Activated CD4-positive, alpha-beta memory T cell treated with anti-CD3 and anti-CD28 coated beads for 36 hours (primary cell): ENCODE measurements around the gene SHISA6. TPM values are rescaled to one million over a fixed set of nuclear protein-coding genes. Genes with fewer than 3 reads are reported as not detected.

Experiments used
- CTCF ChIA-PET: fragments of 350-600 bp; sonication (Branson Sonifier 250); formaldehyde crosslinking; loops from one replicate; lab custom pipeline; 2021; ENCODE audit warnings: antibody characterized with exemption, inconsistent platforms; lab: Charles Lee
- POLR2A ChIA-PET: fragments of 350-600 bp; sonication (Branson Sonifier 250); formaldehyde crosslinking; loops from one replicate; lab custom pipeline; 2021; ENCODE audit warnings: antibody characterized with exemption; lab: Charles Lee
- DNase-seq: peaks from one replicate; pipeline ENCODE4 v3.0.0-alpha.2; 2020
- H3K27ac Mint-ChIP-seq: one replicate; pipeline ENCODE4 v1.8.0; 2021; ENCODE audit warnings: mixed read lengths
- H3K27me3 Mint-ChIP-seq: one replicate; pipeline ENCODE4 v1.8.0; 2021; ENCODE audit warnings: mixed read lengths
- H3K36me3 Mint-ChIP-seq: one replicate; pipeline ENCODE4 v1.8.0; 2021; ENCODE audit warnings: mixed read lengths
- H3K4me1 Mint-ChIP-seq: one replicate; pipeline ENCODE4 v1.8.0; 2021; ENCODE audit warnings: low read depth, mixed read lengths
- H3K4me3 Mint-ChIP-seq: one replicate; pipeline ENCODE4 v1.8.0; 2021; ENCODE audit warnings: mild to moderate bottlenecking, mixed read lengths
- H3K9me3 Mint-ChIP-seq: one replicate; pipeline ENCODE4 v1.8.0; 2021; ENCODE audit warnings: mixed read lengths
- intact Hi-C: fragments of 100-400 bp; cut with micrococcal nuclease; formaldehyde crosslinking; loops from one replicate; pipeline ENCODE4 v1.15.1; 2023
- total RNA-seq, 2 experiments: library from RNA; stranded (reverse); gene quantifications; one replicate each; pipeline ENCODE4 v1.2.3, GENCODE V29; 2021

The SHISA6 gene
- total RNA-seq, 2 experiments from 2014 or later = not detected

GRCh38 chr17:11601661-11602060, 360.6 kb downstream of the SHISA6 start:
- ChIA-PET POLR2A (no interaction called here), CTCF (no interaction called here)
- Mint-ChIP-seq H3K27ac (no peak overlapping the region), H3K9me3 (no peaks in the 10 kb centered on the region), H3K4me1 (peaks cover 7% of the 10 kb centered on the region), H3K36me3 (no peaks in the 10 kb centered on the region), H3K4me3 (no peak overlapping the region), H3K27me3 (peaks cover 12% of the 10 kb centered on the region)
- intact Hi-C loops = no loop called here
- DNase-seq = no peak

GRCh38 chr17:11608396-11608795, 367.4 kb downstream of the SHISA6 start:
- H3K4me3 Mint-ChIP-seq = no peak overlapping the region
- POLR2A ChIA-PET = no interaction called here
- H3K27ac Mint-ChIP-seq = no peak overlapping the region
- DNase-seq = no peak
- H3K27me3 Mint-ChIP-seq = no peaks in the 10 kb centered on the region
- intact Hi-C loops = no loop called here
- CTCF ChIA-PET = no interaction called here
- no peaks in the 10 kb centered on the region for H3K9me3 Mint-ChIP-seq
- H3K36me3 Mint-ChIP-seq = no peaks in the 10 kb centered on the region
- no peaks in the 10 kb centered on the region for H3K4me1 Mint-ChIP-seq

- POLR2A ChIA-PET = no interaction called here
- intact Hi-C loops = no loop called here
- CTCF ChIA-PET = interaction anchor here (1.1 kb wide), 1 partner anchor 33 kb away, joined by 3 read pairs; no protein-coding TSS in a partner anchor
These were observed 370.1 kb downstream of the SHISA6 start for GRCh38 chr17:11610999-11611566.

GRCh38 chr17:11612956-11613355, 371.9 kb downstream of the SHISA6 start:
- DNase-seq = no peak
- H3K4me3 Mint-ChIP-seq = no peak overlapping the region
- no peaks in the 10 kb centered on the region for H3K4me1 Mint-ChIP-seq
- ChIA-PET CTCF (no interaction called here), POLR2A (no interaction called here)
- H3K36me3 Mint-ChIP-seq = no peaks in the 10 kb centered on the region
- no peak overlapping the region for H3K27ac Mint-ChIP-seq
- H3K27me3 Mint-ChIP-seq = no peaks in the 10 kb centered on the region
- no peaks in the 10 kb centered on the region for H3K9me3 Mint-ChIP-seq
- intact Hi-C loops = no loop called here

More at GRCh38 chr17:11610999-11611566, 370.1 kb downstream of the SHISA6 start:
- H3K27me3 Mint-ChIP-seq = no peaks in the 10 kb centered on the region
- H3K36me3 Mint-ChIP-seq = no peaks in the 10 kb centered on the region
- DNase-seq = no peak
- no peaks in the 10 kb centered on the region for H3K9me3 Mint-ChIP-seq
- no peak overlapping the region for H3K4me3 Mint-ChIP-seq
- H3K27ac Mint-ChIP-seq = no peak overlapping the region
- H3K4me1 Mint-ChIP-seq = no peaks in the 10 kb centered on the region
